HK-2 (cell line): Measurements from ENCODE around the gene TMEM26.

Experiments
- DNase-seq: peaks from one replicate; pipeline ENCODE4 v3.0.0-alpha.2; 2018; ENCODE audit not compliant: unreplicated experiment

Gene TMEM26

DNA sequence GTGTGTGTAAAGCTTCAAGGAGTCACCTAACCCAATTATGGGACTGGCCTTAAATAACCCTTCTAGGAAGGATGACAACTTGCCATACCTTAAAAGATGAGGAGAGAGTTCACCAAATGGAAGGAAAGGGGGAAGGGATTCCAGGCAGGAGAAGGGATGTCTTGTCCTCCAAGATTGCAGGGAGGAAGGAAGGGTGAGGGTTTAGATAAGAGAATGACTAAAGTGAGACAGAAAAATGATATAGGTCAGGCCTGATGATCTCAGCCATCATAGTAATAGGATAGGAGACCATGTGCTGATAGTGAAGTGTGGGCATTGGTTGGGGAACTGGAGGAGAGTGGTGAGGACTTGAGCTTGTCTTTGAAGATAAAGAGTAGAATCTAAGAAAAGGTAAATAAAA is 7.7 kb upstream of the TMEM26 start:
- DNase-seq, result no peak

DNA sequence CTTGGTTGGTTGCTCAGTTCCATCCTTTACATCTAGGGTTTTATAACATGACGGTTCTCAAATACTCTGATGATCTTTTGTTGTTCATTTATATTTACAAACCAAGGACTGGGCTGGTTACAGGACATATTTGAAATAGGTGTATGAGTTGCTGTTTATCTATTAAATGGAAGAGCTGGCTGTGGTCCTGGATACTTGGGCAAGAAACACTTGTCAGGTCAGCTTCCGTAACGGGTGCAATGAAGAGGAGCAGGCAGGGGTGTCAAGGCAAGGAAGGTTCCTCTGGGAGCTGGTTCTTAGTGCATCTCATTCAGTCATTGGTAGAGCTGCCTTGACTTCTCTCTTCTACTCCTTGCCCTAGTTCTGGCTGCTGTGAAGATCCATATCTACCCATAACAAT is 4.8 kb upstream of the TMEM26 start:
- DNase-seq, result peak; percentile 24

DNA sequence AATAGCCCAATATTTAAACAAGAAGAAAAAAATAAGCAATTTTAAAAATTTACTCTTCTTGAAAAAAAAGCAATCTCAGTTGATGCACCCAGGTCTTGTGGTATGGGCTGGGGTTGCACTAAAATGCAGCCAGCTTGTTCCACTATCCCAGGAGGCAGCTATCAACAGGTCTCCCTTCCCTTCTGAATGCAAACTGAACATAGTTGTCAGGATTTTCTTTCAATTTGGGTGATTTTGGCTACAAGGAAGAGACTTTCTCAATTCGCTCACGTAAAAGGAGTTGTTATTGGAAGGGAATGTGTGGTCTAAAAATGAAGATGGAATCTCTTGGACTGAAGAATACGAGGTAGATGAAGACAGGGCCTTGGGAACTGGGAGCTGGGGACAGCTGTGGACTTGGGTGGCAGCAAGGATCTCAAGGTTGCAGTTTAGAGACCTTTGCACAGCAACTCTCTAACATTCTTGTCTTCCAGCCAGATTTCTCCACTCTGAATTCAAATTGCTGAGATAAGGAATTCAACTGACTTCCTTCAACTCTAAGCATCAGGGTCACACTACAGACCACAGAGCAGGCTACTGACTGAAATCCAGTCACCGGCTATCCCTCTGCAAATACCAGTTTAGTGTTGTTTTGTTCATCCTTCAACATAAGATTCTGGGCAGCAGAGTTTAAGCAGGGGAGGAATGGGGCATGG is 3.1 kb upstream of the TMEM26 start:
- no peak for DNase-seq

DNA sequence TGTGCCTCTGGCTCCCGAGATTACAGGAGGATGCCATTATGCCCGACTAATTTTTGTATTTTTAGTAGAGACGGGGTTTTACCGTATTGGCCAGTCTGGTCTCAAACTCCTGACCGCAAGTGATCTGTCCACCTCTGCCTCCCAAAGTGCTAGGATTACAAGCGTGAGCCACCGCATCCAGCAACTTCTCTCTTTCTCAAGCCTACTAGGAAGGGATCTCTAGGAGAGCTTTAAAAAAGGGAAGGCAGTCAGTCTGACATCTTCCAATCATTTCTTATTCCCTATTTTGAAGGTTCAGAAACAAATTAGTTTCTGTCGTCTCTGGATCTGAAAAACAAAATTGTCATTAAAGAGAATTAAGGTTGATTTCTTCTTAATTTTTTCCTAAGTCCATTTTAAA is 2.5 kb upstream of the TMEM26 start:
- no peak for DNase-seq

DNA sequence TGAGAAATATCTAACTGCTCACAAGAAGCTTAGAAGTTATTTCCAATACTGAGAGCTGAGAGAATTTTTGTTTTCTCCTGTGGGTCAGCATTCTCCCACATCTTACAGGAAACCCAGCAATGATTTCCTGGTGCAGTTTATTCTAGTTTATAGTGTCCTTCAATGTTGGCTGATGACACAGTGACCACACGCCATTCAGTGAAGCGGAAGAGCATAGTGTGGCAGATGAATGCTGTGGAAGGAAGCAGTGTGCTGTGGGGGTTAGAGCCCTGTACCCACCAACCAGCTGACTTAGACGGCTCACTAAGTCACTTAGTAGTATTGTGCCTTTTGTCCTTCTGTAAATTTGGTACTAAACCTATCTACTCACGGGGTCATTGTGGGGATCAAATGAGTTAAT is 1.4 kb upstream of the TMEM26 start:
- peak; percentile 10 for DNase-seq

DNA sequence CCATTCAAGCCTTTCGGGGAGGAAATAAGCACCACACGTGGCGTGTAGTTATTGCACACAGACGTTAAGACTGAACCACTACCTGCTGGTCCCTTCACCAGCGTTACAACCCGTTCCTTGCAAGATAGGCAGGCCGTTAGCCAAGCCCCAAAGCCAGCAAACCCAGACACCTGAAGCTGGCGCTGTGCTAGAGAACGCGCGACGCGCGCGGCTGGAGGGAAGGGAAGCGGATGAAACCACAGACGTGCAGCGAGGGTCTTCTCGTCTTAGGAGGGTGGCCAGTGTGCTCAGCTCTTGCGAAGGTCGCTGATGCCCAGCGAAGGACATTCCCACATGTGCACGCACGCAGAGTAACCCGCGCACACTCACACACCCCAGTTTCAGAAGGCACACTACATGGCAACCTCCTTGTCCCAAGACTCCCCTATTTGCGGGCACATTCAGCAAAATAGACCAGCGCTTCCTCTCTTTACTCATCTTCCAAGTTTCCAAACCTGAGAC is 980 bp downstream of the TMEM26 start:
- no peak for DNase-seq

DNA sequence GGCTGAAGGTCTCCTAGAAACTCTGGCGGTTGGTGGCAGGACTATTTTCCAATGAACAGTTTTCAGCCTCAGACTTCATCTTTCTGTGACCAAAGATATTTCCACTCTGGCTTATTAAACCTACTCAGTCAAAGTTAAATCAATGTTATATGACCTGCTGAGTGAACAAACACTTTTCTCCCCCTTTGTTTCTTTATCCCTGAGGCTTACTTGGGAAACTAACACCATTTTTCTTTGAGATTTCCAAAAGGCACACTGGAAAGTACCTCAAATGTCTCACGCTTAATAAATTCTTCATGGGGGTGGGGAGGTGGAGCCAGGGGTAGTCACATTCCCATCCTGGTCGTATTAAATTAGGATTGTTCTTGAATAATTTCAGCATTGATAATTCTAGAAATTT is 1.8 kb downstream of the TMEM26 start:
- DNase-seq, result no peak

DNA sequence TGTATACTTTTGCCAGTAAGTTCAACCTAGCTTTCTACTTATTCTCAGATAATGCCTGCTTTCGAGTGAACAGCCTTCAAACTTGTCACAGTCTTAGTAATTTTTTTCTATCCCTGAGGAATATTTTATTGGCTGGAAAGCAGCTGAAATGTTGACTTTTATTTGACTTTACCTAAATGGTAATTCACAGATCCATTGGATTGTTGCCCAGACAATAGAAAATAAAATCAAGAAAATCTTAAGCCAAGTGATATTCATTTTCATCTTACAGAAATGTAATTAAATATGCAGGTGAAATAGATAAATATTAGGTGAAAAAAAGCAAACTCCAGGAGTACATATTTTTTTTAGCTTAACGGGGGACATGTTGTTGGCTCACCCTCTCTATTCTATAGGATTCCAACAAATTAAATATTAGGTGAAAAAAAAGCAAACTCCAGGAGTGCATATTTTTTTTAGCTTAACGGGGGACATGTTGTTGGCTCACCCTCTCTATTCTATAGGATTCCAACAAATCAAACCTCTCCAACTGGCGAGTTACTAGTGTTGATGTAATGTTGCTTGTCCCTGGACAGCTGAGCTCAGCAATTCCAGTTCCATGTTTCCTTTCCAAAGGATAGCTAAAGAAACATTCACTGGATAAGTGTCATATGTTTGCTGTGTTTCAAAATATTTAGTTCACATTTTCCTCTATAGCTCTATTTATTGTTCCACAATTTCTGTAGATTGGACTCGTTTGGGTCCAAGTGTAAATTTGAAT is 4.2 kb downstream of the TMEM26 start:
- no peak for DNase-seq

DNA sequence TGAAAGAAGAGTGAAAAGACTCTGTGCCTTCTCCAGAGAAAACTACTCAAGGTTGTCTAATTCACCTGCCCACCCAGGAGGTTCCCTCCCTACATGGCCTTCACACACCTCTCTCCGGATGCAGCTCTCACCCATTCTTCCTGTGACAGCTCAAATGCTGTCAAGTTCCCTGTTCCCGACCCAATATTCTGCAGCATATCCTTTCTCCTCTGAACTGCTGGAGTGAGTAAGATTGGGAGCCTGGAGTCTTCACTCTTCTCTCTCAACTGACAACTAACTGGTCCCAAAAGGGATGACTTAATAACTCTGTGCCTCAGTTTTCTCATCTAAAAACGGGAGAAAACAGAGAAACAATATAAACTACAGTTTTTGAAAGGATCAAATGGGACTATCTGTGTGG is 5.1 kb downstream of the TMEM26 start:
- DNase-seq, result no peak

DNA sequence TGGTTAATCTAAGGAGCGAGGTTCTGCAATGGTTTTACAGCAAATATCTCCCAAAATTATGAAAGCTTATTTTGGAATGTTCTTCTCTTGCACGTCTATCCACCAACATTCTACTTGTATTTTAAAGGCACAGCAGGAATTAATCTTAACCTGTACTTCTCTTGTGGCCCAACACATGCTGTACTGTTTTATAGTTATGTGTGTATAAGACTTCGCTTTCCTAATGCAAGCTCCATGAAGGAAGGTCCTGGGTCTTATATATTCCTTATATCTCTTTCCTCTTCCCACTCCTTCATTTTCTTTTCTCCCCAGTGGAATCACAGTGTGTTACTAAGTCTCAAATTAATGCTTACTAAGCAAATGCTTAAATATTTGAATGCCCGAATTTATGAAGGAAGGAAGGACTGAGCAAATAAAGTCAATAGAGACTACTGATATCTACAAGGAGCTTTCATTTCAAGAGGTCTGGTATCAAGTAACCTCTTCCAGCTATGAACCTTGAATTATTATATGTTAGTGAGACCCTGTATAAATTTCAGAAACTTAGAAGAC is 14.0 kb downstream of the TMEM26 start:
- DNase-seq, result no peak

DNA sequence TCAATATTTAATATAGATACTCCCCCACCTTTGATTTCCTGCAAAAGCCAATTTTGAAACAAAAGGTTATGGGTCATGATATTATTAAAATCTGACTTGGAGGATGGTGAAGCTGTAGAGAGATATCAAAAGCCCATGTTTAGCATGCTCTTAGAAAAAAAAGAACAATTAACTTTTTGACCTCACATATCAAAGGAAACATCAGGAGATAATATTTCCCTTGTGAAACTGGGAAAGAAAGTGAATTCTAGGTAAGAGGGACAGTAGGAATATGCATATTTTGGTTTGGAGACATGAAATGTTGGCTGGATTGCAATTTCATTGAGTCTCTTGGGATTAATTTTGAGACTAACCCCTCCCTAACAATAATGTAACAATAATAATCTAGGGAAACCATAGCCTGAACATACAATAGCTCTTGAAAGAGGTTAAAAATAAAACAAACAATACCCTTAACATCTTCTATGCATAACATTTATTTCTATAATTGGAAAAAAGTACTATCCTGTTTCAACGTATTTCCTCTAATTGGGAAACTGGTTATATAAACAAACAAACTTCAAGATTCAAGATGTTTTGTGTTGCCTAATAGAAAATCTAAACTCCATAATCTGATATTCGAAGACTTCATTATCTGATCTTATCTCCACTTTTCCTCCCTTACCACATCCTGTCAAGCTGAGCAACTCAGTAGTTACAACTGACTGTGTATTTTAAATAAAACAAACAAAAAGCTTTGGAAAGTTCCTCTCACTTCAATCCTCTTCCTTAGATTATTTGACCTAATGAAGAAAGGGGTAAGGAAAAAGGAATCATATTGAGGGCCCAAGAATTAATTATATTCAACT is 14.8 kb downstream of the TMEM26 start:
- no peak for DNase-seq

DNA sequence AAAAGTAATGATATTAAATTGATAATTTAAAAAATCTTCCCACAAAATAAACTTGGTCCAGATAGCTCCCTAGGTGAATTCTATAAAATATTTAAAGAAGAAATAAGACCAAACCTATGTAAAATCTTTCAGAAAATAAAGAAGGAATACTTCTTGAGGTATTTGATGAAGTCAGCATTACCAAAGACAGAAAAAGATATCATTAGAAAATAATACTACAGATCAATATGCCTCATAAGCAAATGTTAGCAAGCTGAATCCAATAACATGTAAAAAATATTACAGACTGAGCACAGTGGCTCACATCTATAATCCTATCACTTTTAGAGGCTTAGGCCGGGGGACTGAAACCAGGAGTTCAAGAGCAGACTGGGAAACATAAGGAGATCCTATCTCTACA is 30.0 kb downstream of the TMEM26 start:
- no peak for DNase-seq

DNA sequence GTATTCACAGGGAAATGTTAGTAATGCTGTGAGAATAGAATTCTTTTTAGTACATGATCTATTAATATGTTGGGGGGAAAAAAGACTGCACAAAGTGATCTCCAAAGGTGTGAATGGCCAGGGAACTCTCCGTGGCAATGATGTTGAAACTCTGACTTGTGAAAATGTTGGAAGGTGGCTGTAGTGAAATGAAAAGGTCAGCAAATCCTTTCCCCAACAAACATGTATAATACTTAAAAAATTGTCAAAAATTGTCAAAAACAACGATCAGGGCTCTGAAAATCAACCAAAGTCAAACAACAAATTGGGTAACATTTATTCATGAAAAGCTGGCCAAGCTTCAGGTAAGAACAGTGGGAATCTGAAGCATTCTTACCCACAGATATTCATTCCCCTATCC is 35.5 kb downstream of the TMEM26 start:
- DNase-seq, result no peak

DNA sequence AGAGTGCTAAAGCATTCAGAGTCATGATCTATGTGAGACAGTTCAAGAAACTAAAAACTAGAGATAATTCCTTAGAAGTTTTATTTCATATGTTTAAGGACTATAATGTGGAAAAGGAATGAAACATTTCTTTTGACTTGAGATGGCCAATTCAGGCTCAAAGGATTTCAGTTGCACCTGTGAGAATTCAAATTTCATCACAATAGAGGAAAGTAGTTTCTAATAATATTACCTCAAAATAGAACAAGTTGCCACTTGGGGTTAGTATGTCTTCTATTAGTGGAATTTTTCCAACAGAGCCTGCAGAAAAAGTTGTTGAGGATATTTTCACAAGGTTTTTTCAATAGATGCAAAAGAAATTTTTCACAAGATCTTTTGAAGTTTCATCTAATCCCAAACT is 37.4 kb downstream of the TMEM26 start:
- DNase-seq, result no peak

DNA sequence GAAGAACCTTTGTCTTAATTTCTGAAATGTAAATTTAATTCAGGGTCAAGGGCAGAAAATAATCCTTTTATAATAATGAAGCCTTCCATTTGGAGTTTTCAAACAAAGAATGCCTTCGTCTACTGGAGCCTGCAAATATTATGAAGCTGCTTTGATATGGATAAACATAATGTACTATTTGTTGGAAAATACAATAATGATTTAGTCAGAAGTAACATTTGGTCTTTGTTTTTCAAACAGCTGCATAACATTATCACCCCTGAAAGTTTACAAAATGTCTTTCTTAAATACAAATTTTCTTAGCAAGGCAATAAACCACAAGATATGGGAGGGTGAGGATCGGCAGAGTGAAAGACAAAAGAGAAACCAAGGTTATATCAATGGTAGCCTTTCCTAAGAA is 41.5 kb downstream of the TMEM26 start:
- DNase-seq, result no peak

DNA sequence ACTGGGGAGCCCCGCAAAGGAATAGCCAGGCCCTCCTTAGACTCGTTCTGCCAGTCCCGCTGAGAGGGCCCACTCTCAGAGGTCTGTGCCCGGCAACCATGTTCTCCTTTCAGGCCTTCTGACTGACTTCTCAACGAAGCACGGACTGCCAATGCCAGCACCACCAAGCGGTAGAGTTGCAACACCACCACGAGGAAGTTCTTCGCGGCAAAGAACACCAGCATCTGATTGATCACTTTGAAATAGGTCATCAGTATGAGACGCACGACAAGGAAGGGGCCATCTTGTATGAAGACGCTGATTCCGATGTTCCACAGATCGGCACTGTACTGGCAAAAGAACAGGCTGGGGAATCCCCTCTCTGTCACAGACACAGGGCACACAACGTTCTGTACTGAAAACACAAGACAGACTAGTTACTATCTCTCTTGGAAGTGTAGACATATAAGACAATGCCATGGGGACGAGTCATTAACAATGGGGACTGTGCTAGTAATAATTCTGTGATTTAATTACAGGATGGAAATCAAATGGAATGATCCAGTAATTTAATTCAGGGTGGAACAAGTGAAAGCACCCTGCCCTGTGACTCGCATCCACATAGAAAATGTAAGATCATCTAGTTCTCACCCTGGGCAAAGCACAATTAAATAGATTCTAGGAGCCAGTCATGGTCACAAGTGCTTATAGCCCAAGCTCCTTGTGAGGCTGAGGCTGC is 42.7 kb downstream of the TMEM26 start:
- DNase-seq, result no peak

DNA sequence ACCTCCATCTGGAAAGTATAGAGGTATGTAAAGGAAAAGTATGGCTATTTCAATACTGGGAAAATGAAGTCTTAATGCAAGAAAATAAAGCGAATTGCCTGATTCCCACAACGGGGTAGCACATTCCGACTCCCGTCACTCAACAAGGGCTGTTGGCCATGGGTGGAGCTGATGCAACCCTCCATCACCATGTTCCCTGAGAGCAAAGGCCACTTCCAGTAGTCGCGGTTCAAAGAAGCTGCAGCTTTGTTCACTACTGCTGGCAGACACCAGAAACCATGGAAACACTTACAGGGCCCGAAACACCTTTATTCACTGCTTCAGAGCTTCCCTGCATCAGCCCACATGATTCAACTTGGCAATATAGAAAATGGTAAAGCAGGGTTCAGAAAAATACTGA is 44.0 kb downstream of the TMEM26 start:
- no peak for DNase-seq

DNA sequence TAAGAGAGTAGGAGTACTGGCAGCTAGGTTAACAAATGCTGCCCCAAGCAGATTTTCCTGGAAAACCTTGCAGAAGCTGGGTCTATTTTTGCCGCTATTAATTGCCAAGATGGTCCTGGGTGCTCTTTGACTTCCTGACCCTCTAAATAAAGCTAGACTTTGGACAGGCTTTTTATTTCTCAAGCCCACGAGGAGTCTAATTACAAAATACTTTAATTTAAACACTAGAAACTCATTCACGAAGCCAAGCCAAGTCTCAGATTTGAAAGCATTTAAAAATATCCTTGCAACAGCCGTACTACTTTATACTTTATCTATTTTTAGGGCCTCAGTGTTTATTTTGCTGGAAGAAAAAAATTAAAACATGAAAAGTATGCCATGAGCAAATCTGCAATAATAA is 45.1 kb downstream of the TMEM26 start:
- DNase-seq, result no peak

DNA sequence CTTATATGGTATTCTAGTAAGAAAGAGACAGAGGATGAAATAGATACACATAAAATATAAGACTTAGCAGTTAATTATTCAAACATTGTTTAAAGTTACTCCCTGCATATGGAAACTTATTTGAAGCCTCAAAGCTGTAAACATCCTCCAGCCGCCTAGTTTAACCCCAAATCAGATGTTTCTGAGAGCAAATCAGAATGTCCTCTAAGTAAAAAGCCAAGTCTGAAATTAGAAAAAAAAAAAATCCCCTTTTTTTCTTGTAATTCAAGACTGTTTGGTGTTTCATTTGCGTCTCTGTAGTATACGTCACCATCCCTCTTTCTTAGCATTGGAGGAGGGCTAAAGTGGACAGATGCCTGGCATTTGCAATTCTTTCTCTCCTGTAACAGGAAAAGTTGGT is 46.4 kb downstream of the TMEM26 start:
- DNase-seq, result no peak

DNA sequence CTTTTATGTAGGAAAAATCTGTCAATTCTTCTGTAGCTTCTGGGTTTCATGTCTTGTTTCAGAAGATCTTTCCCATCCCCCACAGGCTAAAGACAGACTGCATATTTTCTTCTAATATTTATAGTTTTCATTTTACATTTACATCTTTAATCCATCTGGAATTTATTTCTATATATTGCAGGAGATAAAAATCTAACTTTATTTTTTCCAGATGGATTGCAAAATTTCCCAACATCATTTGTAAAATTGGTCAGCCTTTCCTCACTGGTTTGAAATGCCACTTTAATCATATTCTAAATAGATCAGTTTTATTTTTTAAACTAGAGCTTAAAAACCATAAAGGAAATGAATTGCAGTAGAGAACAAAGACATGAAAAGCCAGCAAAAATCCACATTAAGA is 46.9 kb downstream of the TMEM26 start:
- DNase-seq, result no peak

DNA sequence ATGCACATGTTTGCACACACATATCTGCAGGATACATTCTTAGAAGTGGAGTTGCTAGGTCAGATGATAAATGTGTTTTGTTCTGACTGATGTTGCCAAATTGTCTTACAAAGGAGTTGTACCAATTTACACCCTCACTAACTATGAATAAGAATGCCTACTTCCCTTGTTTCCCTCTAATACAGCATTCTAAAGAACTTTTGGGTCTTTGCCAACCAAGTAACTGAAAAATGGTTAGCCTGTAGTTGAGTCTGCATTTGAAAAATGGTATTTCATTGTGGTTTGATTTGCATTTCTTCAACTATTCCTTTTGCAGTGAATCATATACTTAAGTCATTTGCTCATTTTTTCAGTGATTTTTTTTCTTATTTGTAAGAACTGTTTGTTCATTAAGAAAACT is 48.4 kb downstream of the TMEM26 start:
- DNase-seq, result no peak

DNA sequence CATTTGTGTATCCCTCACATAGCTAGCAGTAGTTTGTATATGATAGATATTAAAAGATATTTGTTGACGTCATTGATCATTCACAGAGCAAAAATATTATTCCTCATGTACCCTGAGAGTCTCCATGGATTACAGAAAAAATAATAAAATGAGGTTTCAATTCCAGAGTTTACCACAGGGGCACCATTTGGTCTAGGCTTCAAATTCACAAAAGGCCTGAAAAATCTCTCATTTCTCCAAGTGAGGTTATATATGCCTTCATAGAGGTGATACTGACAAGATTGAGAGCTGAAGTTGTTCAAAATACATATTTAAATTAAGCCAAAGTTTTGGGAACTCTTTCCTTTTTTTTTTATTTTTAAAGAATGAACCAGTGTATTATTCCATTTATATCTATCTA is 52.7 kb downstream of the TMEM26 start:
- DNase-seq, result no peak
